ENCODE results near the gene PCCA.

- TF ChIP-seq POLR2A (IDR thresholded peaks at IDR 0.05; ENCODE audit: low read length), result no peak
- TF ChIP-seq GATA1 (IDR thresholded peaks at IDR 0.05; ENCODE audit: low read depth, low read length), result no peak
Measured at GRCh38 chr13:100090861-100091260, 2.0 kb downstream of the PCCA start.

Data from erythroblast (primary cell).